PFSK-1 (cell line): Measurements from ENCODE around the gene PREX1.

Experiments
- FOXP2 ChIP-seq: optimal IDR thresholded peaks from 2 replicates; pipeline ENCODE3; 2011; ENCODE audit warnings: borderline replicate concordance, control low read depth, inconsistent platforms; ENCODE audit not compliant: insufficient read depth; ENCODE audit errors: extremely low read length, extremely low read depth
- POLR2AphosphoS5 ChIP-seq: IDR thresholded peaks from 2 replicates; pipeline ENCODE4 v1.6.1; 2012; ENCODE audit warnings: low read depth, mild to moderate bottlenecking, control low read depth, low read length, moderate library complexity
- SIN3A ChIP-seq: IDR thresholded peaks from 2 replicates; pipeline ENCODE4 v1.6.1; 2012; ENCODE audit warnings: mild to moderate bottlenecking, low read length, moderate library complexity, borderline replicate concordance; ENCODE audit not compliant: insufficient read depth
- TAF1 ChIP-seq: IDR thresholded peaks from 2 replicates; pipeline ENCODE4 v1.6.1; 2012; ENCODE audit warnings: low read length, control low read depth, borderline replicate concordance; ENCODE audit not compliant: insufficient read depth
- TF ChIP-seq, protein P1 (sequence below), 2 experiments: IDR thresholded peaks; 2 replicates each; pipeline versions ENCODE4 v1.6.1 to v1.8.0; 2011 to 2012; ENCODE audit warnings: low read depth in 2 of 2, low read length in 2 of 2, control low read depth in 1 of 2, inconsistent platforms in 1 of 2, mild to moderate bottlenecking in 1 of 2, moderate library complexity in 1 of 2; ENCODE audit not compliant: insufficient read depth in 1 of 2

DNA sequence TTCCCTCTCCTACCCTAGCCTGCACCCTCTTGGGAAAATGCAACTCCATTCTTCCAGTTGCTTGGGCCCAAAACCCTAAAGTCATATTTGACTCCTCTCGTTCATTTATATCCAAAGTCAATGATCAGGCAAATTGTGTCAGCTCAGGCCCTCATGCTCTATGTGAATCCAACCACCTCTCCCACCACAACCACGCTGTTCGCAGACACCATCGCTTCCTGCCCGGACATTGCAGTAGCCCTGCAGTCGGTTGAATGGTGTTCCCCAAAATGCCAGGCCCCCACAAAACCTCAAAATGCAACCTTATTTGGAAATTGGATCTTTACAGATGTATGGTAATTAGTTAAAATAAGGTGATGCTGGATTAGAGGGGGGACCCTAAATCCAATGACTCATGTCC lies 98.3 kb downstream of the PREX1 start:
- TF ChIP-seq, protein P1, sequence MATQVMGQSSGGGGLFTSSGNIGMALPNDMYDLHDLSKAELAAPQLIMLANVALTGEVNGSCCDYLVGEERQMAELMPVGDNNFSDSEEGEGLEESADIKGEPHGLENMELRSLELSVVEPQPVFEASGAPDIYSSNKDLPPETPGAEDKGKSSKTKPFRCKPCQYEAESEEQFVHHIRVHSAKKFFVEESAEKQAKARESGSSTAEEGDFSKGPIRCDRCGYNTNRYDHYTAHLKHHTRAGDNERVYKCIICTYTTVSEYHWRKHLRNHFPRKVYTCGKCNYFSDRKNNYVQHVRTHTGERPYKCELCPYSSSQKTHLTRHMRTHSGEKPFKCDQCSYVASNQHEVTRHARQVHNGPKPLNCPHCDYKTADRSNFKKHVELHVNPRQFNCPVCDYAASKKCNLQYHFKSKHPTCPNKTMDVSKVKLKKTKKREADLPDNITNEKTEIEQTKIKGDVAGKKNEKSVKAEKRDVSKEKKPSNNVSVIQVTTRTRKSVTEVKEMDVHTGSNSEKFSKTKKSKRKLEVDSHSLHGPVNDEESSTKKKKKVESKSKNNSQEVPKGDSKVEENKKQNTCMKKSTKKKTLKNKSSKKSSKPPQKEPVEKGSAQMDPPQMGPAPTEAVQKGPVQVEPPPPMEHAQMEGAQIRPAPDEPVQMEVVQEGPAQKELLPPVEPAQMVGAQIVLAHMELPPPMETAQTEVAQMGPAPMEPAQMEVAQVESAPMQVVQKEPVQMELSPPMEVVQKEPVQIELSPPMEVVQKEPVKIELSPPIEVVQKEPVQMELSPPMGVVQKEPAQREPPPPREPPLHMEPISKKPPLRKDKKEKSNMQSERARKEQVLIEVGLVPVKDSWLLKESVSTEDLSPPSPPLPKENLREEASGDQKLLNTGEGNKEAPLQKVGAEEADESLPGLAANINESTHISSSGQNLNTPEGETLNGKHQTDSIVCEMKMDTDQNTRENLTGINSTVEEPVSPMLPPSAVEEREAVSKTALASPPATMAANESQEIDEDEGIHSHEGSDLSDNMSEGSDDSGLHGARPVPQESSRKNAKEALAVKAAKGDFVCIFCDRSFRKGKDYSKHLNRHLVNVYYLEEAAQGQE (IDR thresholded peaks at IDR 0.05; ENCODE audit: insufficient read depth in 1 of 2, low read depth in 2 of 2, low read length in 2 of 2), result no peak
- TF ChIP-seq POLR2AphosphoS5, result no peak
- no peak for TF ChIP-seq TAF1
- no peak for TF ChIP-seq SIN3A
- no peak for TF ChIP-seq FOXP2
